Right lobe of liver (tissue), 6 donors: ENCODE data around the gene OR2AE1. TPM values are rescaled to one million over a fixed set of nuclear protein-coding genes. Genes with fewer than 3 reads are reported as not detected.

Experiments used
- ATAC-seq, 4 donors: fragments of 200-7000 bp; cut with Tn5 transposase; one replicate each; pipeline ENCODE4 v1.9.1; 2020; ENCODE audit warnings: mild to moderate bottlenecking in 4 of 4, moderate library complexity in 4 of 4
- DNase-seq, 3 donors: peaks; one replicate each; pipeline ENCODE4 v3.0.0-alpha.2; 2020
- H3K27ac ChIP-seq, 3 donors: fragments of 200-600 bp; one replicate each; pipeline ENCODE4 v1.8.0; 2022
- H3K27me3 ChIP-seq, 2 donors: fragments of 200-600 bp; one replicate each; pipeline ENCODE4 v1.8.0; 2022
- H3K36me3 ChIP-seq, 4 donors: fragments of 200-600 bp; sonication (generic) in 1 of 4; one replicate each; pipeline versions ENCODE4 v1.5.1 to v1.8.0; 2017 to 2022; ENCODE audit warnings: control low read depth in 1 of 4
- H3K4me1 ChIP-seq, 4 donors: fragments of 200-600 bp; sonication (generic) in 1 of 4; one replicate each; pipeline versions ENCODE4 v1.5.1 to v1.8.0; 2017 to 2022; ENCODE audit warnings: control low read depth in 1 of 4
- H3K4me3 ChIP-seq, 3 donors: fragments of 200-600 bp; one replicate each; pipeline ENCODE4 v1.8.0; 2022
- H3K9me3 ChIP-seq, 4 donors: fragments of 200-600 bp; sonication (generic) in 1 of 4; one replicate each; pipeline versions ENCODE4 v1.5.1 to v1.8.0; 2017 to 2022; ENCODE audit warnings: control low read depth in 1 of 4
- CTCF ChIP-seq, 4 donors: fragments of 200-600 bp in 3 of 4; fragments of 450-650 bp in 1 of 4; IDR thresholded peaks; one replicate each; pipeline versions ENCODE4 v1.5.1 to v1.8.0; 2016 to 2022; ENCODE audit warnings: antibody characterized with exemption in 4 of 4, mild to moderate bottlenecking in 2 of 4
- POLR2A ChIP-seq: fragments of 450-650 bp; IDR thresholded peaks from one replicate; pipeline ENCODE4 v1.6.1; 2017; ENCODE audit warnings: antibody characterized with exemption, mild to moderate bottlenecking
- WGBS: methylation state at CpG from one replicate; pipeline ENCODE4 v1.1.6; 2018; ENCODE audit warnings: low coverage, low lambda C conversion rate; ENCODE audit not compliant: insufficient coverage; ENCODE audit errors: missing lambda C conversion rate; 5-methylcytosine and 5-hydroxymethylcytosine counted together
- intact Hi-C, 2 donors: fragments of 100-400 bp; cut with DNase I; formaldehyde crosslinking; loops; one replicate each; pipeline versions ENCODE4 v1.11.2 to v1.14.1; 2022
- total RNA-seq, 6 experiments: library from RNA; depleted of rRNA in 2 of 6; stranded (reverse); fragments of >200 nt in 2 of 6; fragmentation: NEBNext Ultra II Directional in 3 of 6; extraction: Animal tissue kit (Norgen Biotek cat#: 25700) in 3 of 6; gene quantifications; one replicate each; pipeline versions ENCODE4 v1.1.0 to v1.2.4, GENCODE V29; 2016 to 2023
- donor health status: DM: no; HTN: yes; CAD: no.
- donor health status: DM: no; HTN: no; CAD: no.
- donor health status: DM: no; HTN: no; CAD: no.
- donor health status: DM: no; HTN: yes; CAD: no.
- donor health status: DM: no; HTN: yes; CAD: no.

OR2AE1 gene
- total RNA-seq, 6 experiments from 2014 or later: not detected

- peaks cover 0 to 88% (median 13%) of the 10 kb centered on the region in 4 donors for H3K36me3 ChIP-seq
- no peak for DNase-seq
- H3K27ac ChIP-seq: no peak overlapping the region
- ATAC-seq: peak in 3 of 4 donors; percentile 25 to 42 (median 34)
- intact Hi-C loops: no loop called here
- no peaks in the 10 kb centered on the region for H3K9me3 ChIP-seq
- no peaks in the 10 kb centered on the region for H3K27me3 ChIP-seq
- TF ChIP-seq POLR2A (no peak), CTCF (IDR thresholded peaks at IDR 0.05) (no peak)
- 43% methylated on average over 2 of the region's 4 CpGs for WGBS
- no peak overlapping the region for H3K4me3 ChIP-seq
- peaks cover 0 to 6% (median 0%) of the 10 kb centered on the region in 4 donors for H3K4me1 ChIP-seq
These were observed 33.0 kb downstream of the OR2AE1 start for GRCh38 chr7:99843808-99844207.

- Histone ChIP-seq H3K4me1 (peaks cover 0 to 6% (median 0%) of the 10 kb centered on the region in 4 donors), H3K27me3 (no peaks in the 10 kb centered on the region), H3K9me3 (no peaks in the 10 kb centered on the region), H3K36me3 (peaks cover 0 to 88% (median 12%) of the 10 kb centered on the region in 4 donors), H3K4me3 (no peak overlapping the region), H3K27ac (no peak overlapping the region)
- WGBS: 97% methylated on average over 2 of the region's 2 CpGs
- intact Hi-C loops: no loop called here
- ATAC-seq (no peak), DNase-seq (no peak)
- TF ChIP-seq CTCF (IDR thresholded peaks at IDR 0.05): no peak
These were observed 33.9 kb downstream of the OR2AE1 start for GRCh38 chr7:99842926-99843325.

- DNase-seq (no peak), ATAC-seq (no peak)
- H3K27ac ChIP-seq: no peak overlapping the region
- H3K4me3 ChIP-seq: no peak overlapping the region
- intact Hi-C loops: no loop called here
- H3K27me3 ChIP-seq: no peaks in the 10 kb centered on the region
- H3K4me1 ChIP-seq: peaks cover 0 to 6% (median 0%) of the 10 kb centered on the region in 4 donors
- WGBS: 70% methylated on average over 3 of the region's 3 CpGs
- peaks cover 0 to 81% (median 12%) of the 10 kb centered on the region in 4 donors for H3K36me3 ChIP-seq
- TF ChIP-seq POLR2A (no peak), CTCF (IDR thresholded peaks at IDR 0.05) (no peak)
- H3K9me3 ChIP-seq: no peaks in the 10 kb centered on the region
These were observed 36.5 kb downstream of the OR2AE1 start for GRCh38 chr7:99840136-99840869.

GRCh38 chr7:99839287-99840021, 37.4 kb downstream of the OR2AE1 start:
- H3K27ac ChIP-seq: no peak overlapping the region
- DNase-seq (no peak), ATAC-seq (no peak)
- no peaks in the 10 kb centered on the region for H3K9me3 ChIP-seq
- WGBS: 69% methylated on average over 6 of the region's 7 CpGs
- no peak overlapping the region for H3K4me3 ChIP-seq
- H3K27me3 ChIP-seq: no peaks in the 10 kb centered on the region
- H3K4me1 ChIP-seq: peaks cover 0 to 9% (median 1%) of the 10 kb centered on the region in 4 donors
- TF ChIP-seq POLR2A (no peak), CTCF (IDR thresholded peaks at IDR 0.05) (no peak)
- H3K36me3 ChIP-seq: peaks cover 0 to 75% (median 12%) of the 10 kb centered on the region in 4 donors
- intact Hi-C loops: loop anchor here in 1 of 2 donors (10.0 kb wide), 1 partner anchor 165 kb away; the partner anchor contains the start of gene CYP3A5
